Esophagus muscularis mucosa (tissue), 4 donors: ENCODE data around the gene POFUT1. TPM values are rescaled to one million over a fixed set of nuclear protein-coding genes. Genes with fewer than 3 reads are reported as not detected.
"Not testable (repeated sequence)": the region's sequence is repeated elsewhere in the genome, so short reads cannot be mapped to it uniquely, and the experiment has no call there.

Experiments used
- DNase-seq: peaks from one replicate; pipeline ENCODE4 v3.0.0-alpha.2; 2017; ENCODE audit errors: extremely low spot score
- H3K27ac ChIP-seq, 4 donors: fragments of 200-600 bp; sonication (generic); replicated peaks in 1 of 4; 1 replicate in 3 of 4; 2 replicates in 1 of 4; pipeline ENCODE4 v1.5.1; 2016 to 2019; ENCODE audit warnings: mild to moderate bottlenecking in 1 of 4
- H3K27me3 ChIP-seq, 4 donors: fragments of 200-600 bp; sonication (generic); one replicate each; pipeline versions ENCODE4 v1.5.1 to v1.6.0; 2016 to 2019
- H3K36me3 ChIP-seq, 4 donors: fragments of 200-600 bp; sonication (generic); one replicate each; pipeline ENCODE4 v1.5.1; 2016 to 2019
- H3K4me1 ChIP-seq, 4 donors: fragments of 200-600 bp; sonication (generic); one replicate each; pipeline ENCODE4 v1.5.1; 2016 to 2019
- H3K4me3 ChIP-seq, 4 donors: fragments of 200-600 bp; sonication (generic); 1 replicate in 2 of 4; 2 replicates in 2 of 4; pipeline ENCODE4 v1.5.1; 2016 to 2019; ENCODE audit warnings: mild to moderate bottlenecking in 4 of 4, moderate library complexity in 1 of 4
- H3K9me3 ChIP-seq, 4 donors: fragments of 200-600 bp; sonication (generic); 1 replicate in 3 of 4; 2 replicates in 1 of 4; pipeline ENCODE4 v1.5.1; 2016 to 2019
- EP300 ChIP-seq: sonication (generic); formaldehyde crosslinking; IDR thresholded peaks from one replicate; pipeline ENCODE4 v1.6.1; 2017; ENCODE audit warnings: antibody characterized with exemption
- POLR2A ChIP-seq: fragments of 450-650 bp; IDR thresholded peaks from one replicate; pipeline ENCODE4 v1.6.1; 2017; ENCODE audit warnings: antibody characterized with exemption, moderate library complexity, mild to moderate bottlenecking, low read depth
- POLR2AphosphoS5 ChIP-seq, 2 donors: sonication (generic); formaldehyde crosslinking; IDR thresholded peaks; one replicate each; pipeline ENCODE4 v1.6.1; 2017; ENCODE audit warnings: antibody characterized with exemption in 2 of 2
- WGBS: methylation state at CpG from one replicate; pipeline ENCODE4 v1.1.5; 2018; 5-methylcytosine and 5-hydroxymethylcytosine counted together
- intact Hi-C: fragments of 100-400 bp; cut with DNase I; formaldehyde crosslinking; loops from one replicate; pipeline ENCODE4 v1.15.1; 2023
- total RNA-seq, 4 donors: library from RNA; depleted of rRNA; stranded (reverse); fragments of >200 nt; gene quantifications; one replicate each; pipeline versions ENCODE4 v1.1.0 to v1.2.1, GENCODE V29; 2016
- TF ChIP-seq, protein P1 (sequence below), 3 experiments: fragments of 200-600 bp in 2 of 3; fragments of 450-650 bp in 1 of 3; sonication (generic) in 2 of 3; IDR thresholded peaks; one replicate each; pipeline ENCODE4 v1.5.1; 2017 to 2019; ENCODE audit warnings: antibody characterized with exemption in 3 of 3, mild to moderate bottlenecking in 2 of 3, moderate library complexity in 1 of 3

Gene POFUT1
- total RNA-seq, 4 donors from 2014 or later, result 21.7 to 31.9 (median 29.8) TPM

DNA sequence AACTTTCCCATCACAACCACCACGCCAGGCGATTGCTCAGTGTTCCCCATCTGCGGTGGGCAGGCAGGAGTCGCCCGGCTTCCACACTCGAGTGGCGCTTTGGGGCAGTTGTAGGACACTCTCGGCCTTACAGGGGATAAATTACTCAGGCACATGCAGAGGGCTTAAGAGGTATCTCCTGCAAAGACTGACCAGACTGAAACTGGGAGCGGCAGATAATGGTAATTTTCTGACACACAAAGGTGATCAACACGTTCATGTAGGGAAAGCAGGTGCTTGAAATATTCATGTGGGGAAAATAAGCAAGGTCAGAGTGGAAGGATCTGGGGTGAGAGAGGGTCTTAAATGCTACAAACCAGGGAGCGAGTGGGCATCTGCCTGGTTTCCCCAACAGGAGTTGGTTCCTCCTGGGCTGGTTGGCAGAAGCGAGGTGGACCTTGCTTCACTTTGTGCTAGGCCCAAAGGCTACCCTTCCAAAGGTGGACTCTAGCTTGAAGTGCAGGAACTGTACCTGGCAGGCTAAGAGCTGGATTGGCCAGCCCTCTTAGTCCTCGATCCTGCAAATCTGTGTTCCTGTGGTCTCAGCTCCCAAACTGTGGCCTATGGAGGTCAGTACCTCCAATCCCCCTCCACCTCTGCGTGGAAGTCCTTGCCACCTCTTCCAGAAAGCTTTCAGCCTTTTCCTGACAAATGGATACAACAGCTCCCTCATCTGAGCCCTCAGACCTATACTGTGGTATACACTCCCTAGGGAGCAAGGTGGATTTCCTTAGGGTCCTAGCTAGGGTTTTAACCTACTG is 16.9 kb upstream of the POFUT1 start:
- no peaks in the 10 kb centered on the region for H3K9me3 ChIP-seq
- no peak for DNase-seq
- TF ChIP-seq POLR2AphosphoS5 (IDR thresholded peaks at IDR 0.05), result no peak
- H3K27ac ChIP-seq, result peak overlapping the region; percentile 84 to 92 (median 86)
- no peaks in the 10 kb centered on the region for H3K27me3 ChIP-seq
- H3K36me3 ChIP-seq, result peaks cover under 1 to 16% (median 15%) of the 10 kb centered on the region in 4 donors
- peaks cover 23 to 65% (median 34%) of the 10 kb centered on the region in 4 donors for H3K4me1 ChIP-seq
- H3K4me3 ChIP-seq, result peak overlapping the region; percentile 75 to 82 (median 76)
- intact Hi-C loops, result no loop called here
- whole genome bisulfite sequencing, result 41% methylated on average over 12 of the region's 14 CpGs

DNA sequence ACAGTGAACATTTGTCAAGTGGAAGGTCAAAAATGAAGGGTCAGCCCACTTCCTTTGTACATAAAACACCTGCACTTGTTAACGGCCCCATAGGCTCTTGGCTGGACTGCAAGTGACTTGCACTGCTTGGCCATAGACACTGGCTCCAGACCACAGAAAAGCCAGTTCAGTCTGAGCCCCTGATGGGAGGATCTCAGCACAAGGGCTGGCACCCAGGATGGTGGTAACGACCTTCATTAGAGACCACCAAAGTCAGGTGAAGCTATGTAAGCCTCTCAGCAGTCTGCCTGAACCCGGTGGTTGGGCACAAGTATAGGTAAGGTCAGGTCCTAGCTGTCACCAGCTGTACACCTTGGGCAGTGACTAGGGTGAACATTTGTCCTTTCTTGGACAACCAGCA is 16.3 kb upstream of the POFUT1 start:
- Histone ChIP-seq H3K27ac (peak overlapping the region in 3 of 4 donors; percentile 84 to 92 (median 86)), H3K27me3 (no peaks in the 10 kb centered on the region), H3K9me3 (no peaks in the 10 kb centered on the region), H3K4me1 (peaks cover 23 to 62% (median 34%) of the 10 kb centered on the region in 4 donors), H3K4me3 (no peak overlapping the region), H3K36me3 (peaks cover 7 to 22% (median 21%) of the 10 kb centered on the region in 4 donors)
- TF ChIP-seq POLR2AphosphoS5 (IDR thresholded peaks at IDR 0.05) (no peak), EP300 (no peak), POLR2A (no peak)
- TF ChIP-seq, protein P1, sequence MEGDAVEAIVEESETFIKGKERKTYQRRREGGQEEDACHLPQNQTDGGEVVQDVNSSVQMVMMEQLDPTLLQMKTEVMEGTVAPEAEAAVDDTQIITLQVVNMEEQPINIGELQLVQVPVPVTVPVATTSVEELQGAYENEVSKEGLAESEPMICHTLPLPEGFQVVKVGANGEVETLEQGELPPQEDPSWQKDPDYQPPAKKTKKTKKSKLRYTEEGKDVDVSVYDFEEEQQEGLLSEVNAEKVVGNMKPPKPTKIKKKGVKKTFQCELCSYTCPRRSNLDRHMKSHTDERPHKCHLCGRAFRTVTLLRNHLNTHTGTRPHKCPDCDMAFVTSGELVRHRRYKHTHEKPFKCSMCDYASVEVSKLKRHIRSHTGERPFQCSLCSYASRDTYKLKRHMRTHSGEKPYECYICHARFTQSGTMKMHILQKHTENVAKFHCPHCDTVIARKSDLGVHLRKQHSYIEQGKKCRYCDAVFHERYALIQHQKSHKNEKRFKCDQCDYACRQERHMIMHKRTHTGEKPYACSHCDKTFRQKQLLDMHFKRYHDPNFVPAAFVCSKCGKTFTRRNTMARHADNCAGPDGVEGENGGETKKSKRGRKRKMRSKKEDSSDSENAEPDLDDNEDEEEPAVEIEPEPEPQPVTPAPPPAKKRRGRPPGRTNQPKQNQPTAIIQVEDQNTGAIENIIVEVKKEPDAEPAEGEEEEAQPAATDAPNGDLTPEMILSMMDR (IDR thresholded peaks at IDR 0.05), result no peak
- intact Hi-C loops, result no loop called here
- DNase-seq, result no peak
- 100% methylated on average over 1 of the region's 3 CpGs for WGBS

DNA sequence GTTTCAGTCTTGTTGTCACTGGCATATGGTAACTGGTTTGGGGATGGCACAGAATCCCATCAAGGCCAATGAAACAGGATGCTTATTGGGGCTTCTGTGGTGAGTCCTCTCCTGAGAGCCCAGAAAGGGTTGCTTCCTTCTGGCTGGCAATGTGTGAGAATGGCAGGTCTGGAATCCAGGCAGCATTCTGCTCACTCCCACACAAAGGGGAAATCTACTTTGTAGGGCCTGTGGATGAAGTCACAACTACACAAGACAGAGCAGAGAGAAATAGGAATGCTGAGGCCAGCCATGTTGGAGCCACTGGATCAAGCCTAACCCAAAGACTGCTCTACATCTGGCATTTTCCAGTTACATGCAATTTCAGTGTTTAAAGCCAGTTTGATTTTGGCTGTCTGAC is 15.8 kb upstream of the POFUT1 start:
- Histone ChIP-seq H3K27me3 (no peaks in the 10 kb centered on the region), H3K36me3 (peaks cover 11 to 27% (median 25%) of the 10 kb centered on the region in 4 donors), H3K4me1 (peaks cover 23 to 57% (median 32%) of the 10 kb centered on the region in 4 donors), H3K27ac (peak overlapping the region in 2 of 4 donors; percentile 36 to 86), H3K9me3 (no peaks in the 10 kb centered on the region), H3K4me3 (no peak overlapping the region)
- no peak for DNase-seq
- intact Hi-C loops, result no loop called here
- TF ChIP-seq POLR2AphosphoS5 (IDR thresholded peaks at IDR 0.05), result no peak
- no peak for TF ChIP-seq POLR2A
- TF ChIP-seq, protein P1 (IDR thresholded peaks at IDR 0.05), result no peak
- TF ChIP-seq EP300, result no peak

DNA sequence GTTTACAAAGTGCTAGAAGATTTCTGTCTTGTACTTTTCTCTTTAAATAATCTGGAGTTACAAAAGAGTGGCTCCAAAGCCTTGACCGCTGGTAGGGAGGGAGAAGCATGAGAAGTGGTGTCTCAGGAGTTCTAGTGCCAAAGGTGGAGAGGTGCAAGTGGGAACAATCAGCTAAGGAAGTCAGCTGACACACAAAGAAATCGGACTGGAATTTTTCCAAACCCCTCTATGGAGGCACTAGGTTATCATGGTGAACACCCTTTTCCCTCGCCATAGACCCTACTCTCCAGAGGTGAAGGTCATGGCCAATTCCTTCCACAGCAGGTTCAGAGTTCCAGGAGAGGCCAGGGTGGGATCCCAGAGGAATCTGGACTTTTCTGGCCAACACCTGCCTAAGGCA is 15.0 kb upstream of the POFUT1 start:
- Histone ChIP-seq H3K4me3 (no peak overlapping the region), H3K9me3 (no peaks in the 10 kb centered on the region), H3K4me1 (peaks cover 23 to 49% (median 30%) of the 10 kb centered on the region in 4 donors), H3K27me3 (no peaks in the 10 kb centered on the region), H3K36me3 (peaks cover 17 to 35% (median 34%) of the 10 kb centered on the region in 4 donors), H3K27ac (no peak overlapping the region)
- no peak for DNase-seq
- no peak for TF ChIP-seq EP300
- TF ChIP-seq POLR2AphosphoS5 (IDR thresholded peaks at IDR 0.05), result no peak
- TF ChIP-seq POLR2A, result no peak
- TF ChIP-seq, protein P1 (IDR thresholded peaks at IDR 0.05), result no peak
- intact Hi-C loops, result no loop called here
- WGBS, result 89% methylated on average over 3 of the region's 3 CpGs

DNA sequence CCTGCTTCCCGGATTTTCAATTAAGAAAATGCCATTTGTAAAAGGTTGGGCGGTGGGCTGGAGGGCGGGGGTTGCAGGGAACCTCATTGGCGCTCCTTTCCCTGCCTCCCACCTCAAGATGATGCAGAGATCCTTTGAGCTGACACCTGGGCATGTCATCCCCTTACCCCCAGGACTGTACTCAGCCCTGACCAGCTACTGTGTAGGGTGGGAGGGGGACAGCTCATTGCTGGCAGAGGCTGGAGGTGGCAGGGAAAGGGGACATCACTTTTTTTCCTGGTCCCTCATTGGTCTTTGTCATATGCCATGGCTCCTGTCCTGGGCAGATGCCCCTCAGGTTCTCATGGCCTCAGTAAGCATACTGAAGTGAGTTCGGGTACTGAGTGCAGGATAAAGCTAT is 14.3 kb upstream of the POFUT1 start:
- DNase-seq, H3K9me3 ChIP-seq, H3K27ac ChIP-seq, H3K27me3 ChIP-seq, H3K4me3 ChIP-seq, intact Hi-C loops: not testable (repeated sequence)
- Histone ChIP-seq H3K4me1 (peaks cover 22 to 43% (median 25%) of the 10 kb centered on the region in 4 donors), H3K36me3 (peaks cover 17 to 41% (median 39%) of the 10 kb centered on the region in 4 donors)
- 96% methylated on average over 5 of the region's 5 CpGs for WGBS
